ENCODE results near the gene LARGE1. TPM values are rescaled to one million over a fixed set of nuclear protein-coding genes. Genes with fewer than 3 reads are reported as not detected.

Gene LARGE1
- total RNA-seq, 4 donors from 2014 or later = 24.9 to 51.0 (median 32.7) TPM

- peak overlapping the region in 2 of 4 donors; percentile 70 to 76 for H3K27ac ChIP-seq
- peaks cover 0 to 7% (median 0%) of the 10 kb centered on the region in 3 donors for H3K36me3 ChIP-seq
- no peak overlapping the region for H3K4me3 ChIP-seq
- WGBS, 2 donors = 19 to 34% methylated on average over 7 of the region's 7 CpGs
- no peaks in the 10 kb centered on the region for H3K27me3 ChIP-seq
- TF ChIP-seq POLR2A (IDR thresholded peaks at IDR 0.05) (no peak), EP300 (IDR thresholded peaks at IDR 0.05) (no peak), CTCF (IDR thresholded peaks at IDR 0.05) (no peak)
- peaks cover 0 to 33% (median 3%) of the 10 kb centered on the region in 4 donors for H3K4me1 ChIP-seq
- no peak for DNase-seq (ENCODE audit: low spot score in 2 of 2)
- H3K9me3 ChIP-seq = peaks cover 0 to 17% (median 5%) of the 10 kb centered on the region in 4 donors
Observed at GRCh38 chr22:33792832-33793231, 127.4 kb downstream of the LARGE1 start.

- H3K27ac ChIP-seq = no peak overlapping the region
- peaks cover 0 to 20% (median 5%) of the 10 kb centered on the region in 4 donors for H3K9me3 ChIP-seq
- TF ChIP-seq CTCF (IDR thresholded peaks at IDR 0.05) = no peak
- no peak for TF ChIP-seq EP300 (IDR thresholded peaks at IDR 0.05)
- no peak for TF ChIP-seq POLR2A (IDR thresholded peaks at IDR 0.05)
- no peaks in the 10 kb centered on the region for H3K27me3 ChIP-seq
- H3K36me3 ChIP-seq = peaks cover 0 to 7% (median 0%) of the 10 kb centered on the region in 3 donors
- no peak for DNase-seq (ENCODE audit: low spot score in 2 of 2)
- H3K4me1 ChIP-seq = peaks cover 0 to 33% (median 3%) of the 10 kb centered on the region in 4 donors
- H3K4me3 ChIP-seq = no peak overlapping the region
- WGBS, 2 donors = 94 to 98% methylated on average over 4 of the region's 4 CpGs
Observed at GRCh38 chr22:33789690-33790253, 130.5 kb downstream of the LARGE1 start.

GRCh38 chr22:33788927-33789326, 131.3 kb downstream of the LARGE1 start:
- DNase-seq (ENCODE audit: low spot score in 2 of 2) = no peak
- Histone ChIP-seq H3K27me3 (no peaks in the 10 kb centered on the region), H3K36me3 (peaks cover 0 to 7% (median 0%) of the 10 kb centered on the region in 3 donors), H3K4me1 (peaks cover 0 to 29% (median 2%) of the 10 kb centered on the region in 4 donors), H3K27ac (no peak overlapping the region), H3K4me3 (no peak overlapping the region), H3K9me3 (peaks cover 0 to 20% (median 5%) of the 10 kb centered on the region in 4 donors)
- TF ChIP-seq POLR2A (IDR thresholded peaks at IDR 0.05) (no peak), CTCF (IDR thresholded peaks at IDR 0.05) (no peak), EP300 (IDR thresholded peaks at IDR 0.05) (no peak)
- WGBS, 2 donors = 89 to 94% methylated on average over 3 of the region's 3 CpGs

GRCh38 chr22:33787645-33788456, 132.4 kb downstream of the LARGE1 start:
- WGBS, 2 donors = 87 to 89% methylated on average over 4 of the region's 4 CpGs
- peaks cover 0 to 7% (median 0%) of the 10 kb centered on the region in 3 donors for H3K36me3 ChIP-seq

More at GRCh38 chr22:33787645-33788456, 132.4 kb downstream of the LARGE1 start:
- Histone ChIP-seq H3K27ac (no peak overlapping the region), H3K27me3 (no peaks in the 10 kb centered on the region), H3K9me3 (peaks cover 0 to 20% (median 5%) of the 10 kb centered on the region in 4 donors), H3K4me3 (no peak overlapping the region), H3K4me1 (peaks cover 0 to 18% (median 0%) of the 10 kb centered on the region in 4 donors)
- no peak for TF ChIP-seq CTCF (IDR thresholded peaks at IDR 0.05)
- no peak for TF ChIP-seq EP300 (IDR thresholded peaks at IDR 0.05)
- no peak for TF ChIP-seq POLR2A (IDR thresholded peaks at IDR 0.05)
- no peak for DNase-seq (ENCODE audit: low spot score in 2 of 2)

All from tibial nerve (tissue), 4 donors.